Neural progenitor cell (in vitro differentiated cells): ENCODE measurements around the gene NDOR1. TPM values are rescaled to one million over a fixed set of nuclear protein-coding genes. Genes with fewer than 3 reads are reported as not detected.

Experiments
- DNase-seq: peaks from one replicate; pipeline ENCODE4 v3.0.0-alpha.2; 2016; ENCODE audit warnings: low spot score
- H2AFZ ChIP-seq: fragments of 200-600 bp; sonication (generic); replicated peaks from 2 replicates; pipeline ENCODE4 v1.6.1; 2016; ENCODE audit warnings: antibody characterized with exemption
- H3F3A ChIP-seq: fragments of 200-600 bp; sonication (generic); 2 replicates; pipeline ENCODE4 v1.6.1; 2016; ENCODE audit warnings: antibody characterized with exemption, low read depth
- H3K27ac ChIP-seq: fragments of 200-600 bp; sonication (generic); 2 replicates; pipeline ENCODE4 v1.5.1; 2016; ENCODE audit warnings: mild to moderate bottlenecking
- H3K27me3 ChIP-seq: fragments of 200-600 bp; sonication (generic); 2 replicates; pipeline ENCODE4 v1.6.1; 2016; ENCODE audit warnings: mild to moderate bottlenecking, moderate library complexity
- H3K36me3 ChIP-seq: fragments of 200-600 bp; sonication (generic); 2 replicates; pipeline ENCODE4 v1.5.1; 2016
- H3K4me1 ChIP-seq: fragments of 200-600 bp; sonication (generic); 2 replicates; pipeline ENCODE4 v1.6.1; 2016; ENCODE audit warnings: mixed run types
- H3K4me2 ChIP-seq: fragments of 200-600 bp; sonication (generic); 2 replicates; pipeline ENCODE4 v1.6.1; 2016
- H3K4me3 ChIP-seq: fragments of 200-600 bp; sonication (generic); 2 replicates; pipeline ENCODE4 v1.5.1; 2016
- H3K79me2 ChIP-seq: fragments of 200-600 bp; sonication (generic); 2 replicates; pipeline ENCODE4 v1.6.1; 2016; ENCODE audit warnings: low read depth
- H3K9ac ChIP-seq: fragments of 200-600 bp; sonication (generic); 2 replicates; pipeline ENCODE4 v1.6.1; 2016
- H3K9me3 ChIP-seq: fragments of 200-600 bp; sonication (generic); 2 replicates; pipeline ENCODE4 v1.5.1; 2016; ENCODE audit warnings: low read depth
- H4K20me1 ChIP-seq: fragments of 200-600 bp; sonication (generic); 2 replicates; pipeline ENCODE4 v1.6.1; 2016; ENCODE audit warnings: low read depth
- H3K27ac Mint-ChIP-seq: 3 replicates; pipeline ENCODE4 v1.8.0; 2021; ENCODE audit warnings: mixed read lengths
- H3K27me3 Mint-ChIP-seq: 2 replicates; pipeline ENCODE4 v1.8.0; 2022; ENCODE audit warnings: low read depth, mild to moderate bottlenecking, inconsistent platforms, moderate library complexity, mixed read lengths; ENCODE audit not compliant: insufficient read depth
- H3K36me3 Mint-ChIP-seq: 3 replicates; pipeline ENCODE4 v1.8.0; 2021; ENCODE audit warnings: mixed read lengths
- H3K4me1 Mint-ChIP-seq: 3 replicates; pipeline ENCODE4 v1.8.0; 2021; ENCODE audit warnings: mixed read lengths
- H3K4me3 Mint-ChIP-seq: 3 replicates; pipeline ENCODE4 v1.8.0; 2021; ENCODE audit warnings: mild to moderate bottlenecking, moderate library complexity, mixed read lengths
- H3K9me3 Mint-ChIP-seq: 3 replicates; pipeline ENCODE4 v1.8.0; 2020; ENCODE audit warnings: mixed read lengths
- CTCF ChIP-seq: fragments of 200-600 bp; sonication (generic); IDR thresholded peaks from 2 replicates; pipeline ENCODE4 v1.5.1; 2017; ENCODE audit warnings: antibody characterized with exemption, mild to moderate bottlenecking
- EZH2 ChIP-seq: fragments of 200-600 bp; sonication (generic); IDR thresholded peaks from 2 replicates; pipeline ENCODE4 v1.6.1; 2017; ENCODE audit warnings: antibody characterized with exemption, mild to moderate bottlenecking, moderate library complexity
- EZH2phosphoT487 ChIP-seq: fragments of 200-600 bp; sonication (generic); IDR thresholded peaks from 2 replicates; pipeline ENCODE4 v1.6.1; 2017; ENCODE audit warnings: antibody characterized with exemption
- total RNA-seq: library from RNA; depleted of rRNA; stranded (reverse); fragments of >200 nt; gene quantifications from 2 replicates; pipeline ENCODE4 v1.2.3, GENCODE V29; 2015; ENCODE audit warnings: low replicate concordance

The NDOR1 gene
- total RNA-seq, 1 donor from 2014 or later, result 5.1 TPM

- no peaks in the 10 kb centered on the region for H3K9me3 Mint-ChIP-seq
- H3F3A ChIP-seq, result peaks cover 51% of the 10 kb centered on the region
- H3K27me3 Mint-ChIP-seq, result no peaks in the 10 kb centered on the region
- peak overlapping the region; percentile 87 for H3K4me3 Mint-ChIP-seq
- H3K4me2 ChIP-seq, result peak overlapping the region; percentile 98
- H3K27ac Mint-ChIP-seq, result no peak overlapping the region
- H3K4me1 ChIP-seq, result peaks cover 14% of the 10 kb centered on the region
- peaks cover 36% of the 10 kb centered on the region for H3K79me2 ChIP-seq
- H2AFZ ChIP-seq, result peak overlapping the region; percentile 51
- TF ChIP-seq EZH2 (peak; percentile 35), CTCF (peak; percentile 40), EZH2phosphoT487 (no peak)
- H3K9me3 ChIP-seq, result no peaks in the 10 kb centered on the region
- peaks cover 35% of the 10 kb centered on the region for H3K4me1 Mint-ChIP-seq
- DNase-seq, result peak; percentile 74
- H3K36me3 Mint-ChIP-seq, result peaks cover 14% of the 10 kb centered on the region
- no peaks in the 10 kb centered on the region for H3K27me3 ChIP-seq
- H3K27ac ChIP-seq, result peak overlapping the region; percentile 86
- peak overlapping the region; percentile 78 for H3K4me3 ChIP-seq
- peak overlapping the region; percentile 59 for H3K9ac ChIP-seq
- H3K36me3 ChIP-seq, result no peaks in the 10 kb centered on the region
- H4K20me1 ChIP-seq, result peaks cover 56% of the 10 kb centered on the region
Measured at GRCh38 chr9:137240318-137240840, 34.9 kb downstream of the NDOR1 start.

- Histone ChIP-seq H3K9me3 (no peaks in the 10 kb centered on the region), H3K4me2 (peak within 1 kb of the TSS; percentile 100), H2AFZ (peak within 1 kb of the TSS; percentile 51), H3K4me1 (peaks cover 14% of the 10 kb centered on the region), H4K20me1 (peaks cover 53% of the 10 kb centered on the region), H3K4me3 (peak within 1 kb of the TSS; percentile 100), H3K36me3 (no peaks in the 10 kb centered on the region), H3K79me2 (peaks cover 36% of the 10 kb centered on the region), H3K9ac (peak within 1 kb of the TSS; percentile 68), H3K27me3 (no peaks in the 10 kb centered on the region), H3K27ac (peak within 1 kb of the TSS; percentile 86), H3F3A (peaks cover 51% of the 10 kb centered on the region)
- Mint-ChIP-seq H3K4me3 (peak within 1 kb of the TSS; percentile 98), H3K27ac (peak within 1 kb of the TSS; percentile 89), H3K4me1 (peaks cover 35% of the 10 kb centered on the region), H3K36me3 (peaks cover 14% of the 10 kb centered on the region), H3K27me3 (no peaks in the 10 kb centered on the region), H3K9me3 (no peaks in the 10 kb centered on the region)
- peak; percentile 99 for DNase-seq
- TF ChIP-seq EZH2phosphoT487 (no peak), CTCF (no peak), EZH2 (no peak)
Measured at GRCh38 chr9:137240841-137241489, 35.5 kb downstream of the NDOR1 start, which contains the start of gene TUBB4B. Gene TUBB4B (plus strand): TSS chr9:137241287. CDS start chr9:137241361, 74 bp downstream.

GRCh38 chr9:137241490-137242268, 36.2 kb downstream of the NDOR1 start:
- Mint-ChIP-seq H3K27me3 (no peaks in the 10 kb centered on the region), H3K4me1 (peaks cover 35% of the 10 kb centered on the region), H3K9me3 (no peaks in the 10 kb centered on the region), H3K36me3 (peaks cover 14% of the 10 kb centered on the region), H3K27ac (peak overlapping the region; percentile 53), H3K4me3 (peak overlapping the region; percentile 92)
- Histone ChIP-seq H3K9me3 (no peaks in the 10 kb centered on the region), H2AFZ (no peak overlapping the region), H3K4me1 (peaks cover 12% of the 10 kb centered on the region), H3F3A (peaks cover 51% of the 10 kb centered on the region), H3K36me3 (no peaks in the 10 kb centered on the region), H3K27ac (no peak overlapping the region), H3K79me2 (peaks cover 36% of the 10 kb centered on the region), H3K9ac (peak overlapping the region; percentile 68), H4K20me1 (peaks cover 51% of the 10 kb centered on the region), H3K27me3 (no peaks in the 10 kb centered on the region), H3K4me2 (peak overlapping the region; percentile 100), H3K4me3 (peak overlapping the region; percentile 100)
- no peak for TF ChIP-seq EZH2
- no peak for TF ChIP-seq EZH2phosphoT487
- no peak for TF ChIP-seq CTCF
- peak; percentile 67 for DNase-seq
